PFSK-1 (cell line): ENCODE results near the gene PLEKHA6.

Experiments used
- POLR2AphosphoS5 ChIP-seq: IDR thresholded peaks from 2 replicates; pipeline ENCODE4 v1.6.1; 2012; ENCODE audit warnings: low read depth, mild to moderate bottlenecking, control low read depth, low read length, moderate library complexity
- SIN3A ChIP-seq: IDR thresholded peaks from 2 replicates; pipeline ENCODE4 v1.6.1; 2012; ENCODE audit warnings: mild to moderate bottlenecking, low read length, moderate library complexity, borderline replicate concordance; ENCODE audit not compliant: insufficient read depth
- TAF1 ChIP-seq: IDR thresholded peaks from 2 replicates; pipeline ENCODE4 v1.6.1; 2012; ENCODE audit warnings: low read length, control low read depth, borderline replicate concordance; ENCODE audit not compliant: insufficient read depth

DNA sequence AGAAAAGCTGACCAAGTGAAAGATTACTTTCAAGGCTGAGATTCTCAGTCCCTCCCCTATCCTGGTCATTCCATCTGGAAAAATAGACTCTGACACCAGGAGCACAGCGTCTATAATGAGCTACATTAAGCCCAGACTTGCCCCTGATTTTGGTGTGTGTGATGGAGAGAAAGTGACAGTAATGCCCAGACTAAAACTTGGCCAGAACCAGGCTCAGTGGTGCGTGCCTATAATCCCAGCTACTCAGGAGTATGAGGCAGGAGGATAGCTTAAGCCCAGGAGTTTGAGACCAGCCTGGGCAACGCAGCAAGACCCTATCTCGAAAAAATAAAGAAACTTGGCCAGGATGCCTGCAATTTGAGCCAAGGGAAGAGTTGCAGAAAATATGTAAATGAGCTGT, 15.9 kb downstream of the PLEKHA6 start:
- TF ChIP-seq POLR2AphosphoS5 = no peak
- no peak for TF ChIP-seq TAF1
- TF ChIP-seq SIN3A = no peak
